Measurements from ENCODE around the gene RGS19. TPM values are rescaled to one million over a fixed set of nuclear protein-coding genes. Genes with fewer than 3 reads are reported as not detected.
A peak's percentile ranks its signal among the peaks of the same experiment; 100 is the strongest.

RGS19 gene
- total and polyA plus RNA-seq, 8 donors, result 6.3 to 63.9 (median 8.8) TPM

- TF ChIP-seq CTCF (IDR thresholded peaks at IDR 0.05), result no peak
- H3K36me3 ChIP-seq, result no peaks in the 10 kb centered on the region
- intact Hi-C loops (cut with DNase I), result no loop called here
- H3K27ac ChIP-seq, result no peak overlapping the region
- no peaks in the 10 kb centered on the region for H3K9me3 ChIP-seq
- peak in 2 of 4 donors; percentile 19 to 61 for DNase-seq
- H3K4me3 ChIP-seq, result no peak overlapping the region
- H3K4me1 ChIP-seq, result no peaks in the 10 kb centered on the region
- peaks cover 4 to 43% of the 10 kb centered on the region in 2 donors for H3K27me3 ChIP-seq
- ATAC-seq, result no peak
These were observed 28.6 kb upstream of the RGS19 start for GRCh38 chr20:64107736-64108457.

- ATAC-seq, result no peak
- peak in 2 of 4 donors; percentile 22 to 70 for DNase-seq
- intact Hi-C loops (cut with DNase I), result no loop called here
These were observed 27.8 kb upstream of the RGS19 start, which contains the start of gene NPBWR2 for GRCh38 chr20:64106981-64107735. Gene NPBWR2, minus strand, starts transcription at chr20:64107565. Its CDS starts 734 bp downstream, at chr20:64106831.

GRCh38 chr20:64106435-64106961 lies 27.2 kb upstream of the RGS19 start:
- Histone ChIP-seq H3K27me3 (peaks cover 18 to 57% of the 10 kb centered on the region in 2 donors), H3K4me1 (peaks cover 6 to 14% of the 10 kb centered on the region in 2 donors), H3K9me3 (no peaks in the 10 kb centered on the region), H3K27ac (no peak overlapping the region), H3K36me3 (no peaks in the 10 kb centered on the region), H3K4me3 (no peak overlapping the region)
- intact Hi-C loops (cut with DNase I), result no loop called here
- DNase-seq (peak in 1 of 4 donors; percentile 72), ATAC-seq (no peak)
- no peak for TF ChIP-seq CTCF (IDR thresholded peaks at IDR 0.05)

More at GRCh38 chr20:64106981-64107735, 27.8 kb upstream of the RGS19 start, which contains the start of gene NPBWR2:
- no peak for TF ChIP-seq CTCF (IDR thresholded peaks at IDR 0.05)
- Histone ChIP-seq H3K27ac (no peak within 1 kb of the TSS), H3K27me3 (peaks cover 11 to 50% of the 10 kb centered on the region in 2 donors), H3K9me3 (no peaks in the 10 kb centered on the region), H3K36me3 (no peaks in the 10 kb centered on the region), H3K4me1 (peaks cover 5 to 7% of the 10 kb centered on the region in 2 donors), H3K4me3 (no peak within 1 kb of the TSS)

- H3K4me1 ChIP-seq, result peaks cover 6 to 14% of the 10 kb centered on the region in 2 donors
- intact Hi-C loops (cut with DNase I), result no loop called here
- H3K9me3 ChIP-seq, result no peaks in the 10 kb centered on the region
- TF ChIP-seq CTCF (IDR thresholded peaks at IDR 0.05), result no peak
- ATAC-seq (no peak), DNase-seq (peak in 1 of 4 donors; percentile 55)
- H3K27me3 ChIP-seq, result peaks cover 23 to 63% of the 10 kb centered on the region in 2 donors
- no peaks in the 10 kb centered on the region for H3K36me3 ChIP-seq
- H3K27ac ChIP-seq, result no peak overlapping the region
- H3K4me3 ChIP-seq, result no peak overlapping the region
These were observed 26.6 kb upstream of the RGS19 start for GRCh38 chr20:64105846-64106434.

Measured in left lung (tissue), 10 donors.